BE2C (cell line): ENCODE measurements around the gene ACTA1.
"Not testable (repeated sequence)": the region's sequence is repeated elsewhere in the genome, so short reads cannot be mapped to it uniquely, and the experiment has no call there.

Source experiments
- DNase-seq: peaks from one replicate; pipeline ENCODE4 v3.0.0-alpha.2; 2020
- H3K27me3 ChIP-seq: fragments of 250-450 bp; sonication (Bioruptor Pico); 2 replicates; pipeline ENCODE4 v1.5.1; 2020; ENCODE audit warnings: mild to moderate bottlenecking
- H3K36me3 ChIP-seq: fragments of 250-450 bp; sonication (Bioruptor Pico); 2 replicates; pipeline ENCODE4 v1.5.1; 2020; ENCODE audit warnings: mild to moderate bottlenecking
- H3K4me1 ChIP-seq: fragments of 250-450 bp; sonication (Bioruptor Pico); 2 replicates; pipeline ENCODE4 v1.5.1; 2020
- H3K4me3 ChIP-seq: 2 replicates; pipeline ENCODE4 v1.5.1; 2011; ENCODE audit warnings: low read depth, low read length
- H3K9me3 ChIP-seq: fragments of 250-450 bp; sonication (Bioruptor Pico); 2 replicates; pipeline ENCODE4 v1.5.1; 2020
- TF ChIP-seq, protein P1 (sequence below): IDR thresholded peaks from 2 replicates; pipeline ENCODE4 v1.5.1; 2012; ENCODE audit warnings: mild to moderate bottlenecking, low read depth, low read length

ACTA1 gene

GRCh38 chr1:229397762-229398161 lies 36.1 kb downstream of the ACTA1 start:
- DNase-seq: no peak
- TF ChIP-seq, protein P1, sequence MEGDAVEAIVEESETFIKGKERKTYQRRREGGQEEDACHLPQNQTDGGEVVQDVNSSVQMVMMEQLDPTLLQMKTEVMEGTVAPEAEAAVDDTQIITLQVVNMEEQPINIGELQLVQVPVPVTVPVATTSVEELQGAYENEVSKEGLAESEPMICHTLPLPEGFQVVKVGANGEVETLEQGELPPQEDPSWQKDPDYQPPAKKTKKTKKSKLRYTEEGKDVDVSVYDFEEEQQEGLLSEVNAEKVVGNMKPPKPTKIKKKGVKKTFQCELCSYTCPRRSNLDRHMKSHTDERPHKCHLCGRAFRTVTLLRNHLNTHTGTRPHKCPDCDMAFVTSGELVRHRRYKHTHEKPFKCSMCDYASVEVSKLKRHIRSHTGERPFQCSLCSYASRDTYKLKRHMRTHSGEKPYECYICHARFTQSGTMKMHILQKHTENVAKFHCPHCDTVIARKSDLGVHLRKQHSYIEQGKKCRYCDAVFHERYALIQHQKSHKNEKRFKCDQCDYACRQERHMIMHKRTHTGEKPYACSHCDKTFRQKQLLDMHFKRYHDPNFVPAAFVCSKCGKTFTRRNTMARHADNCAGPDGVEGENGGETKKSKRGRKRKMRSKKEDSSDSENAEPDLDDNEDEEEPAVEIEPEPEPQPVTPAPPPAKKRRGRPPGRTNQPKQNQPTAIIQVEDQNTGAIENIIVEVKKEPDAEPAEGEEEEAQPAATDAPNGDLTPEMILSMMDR: no peak
- no peaks in the 10 kb centered on the region for H3K4me1 ChIP-seq

DNA sequence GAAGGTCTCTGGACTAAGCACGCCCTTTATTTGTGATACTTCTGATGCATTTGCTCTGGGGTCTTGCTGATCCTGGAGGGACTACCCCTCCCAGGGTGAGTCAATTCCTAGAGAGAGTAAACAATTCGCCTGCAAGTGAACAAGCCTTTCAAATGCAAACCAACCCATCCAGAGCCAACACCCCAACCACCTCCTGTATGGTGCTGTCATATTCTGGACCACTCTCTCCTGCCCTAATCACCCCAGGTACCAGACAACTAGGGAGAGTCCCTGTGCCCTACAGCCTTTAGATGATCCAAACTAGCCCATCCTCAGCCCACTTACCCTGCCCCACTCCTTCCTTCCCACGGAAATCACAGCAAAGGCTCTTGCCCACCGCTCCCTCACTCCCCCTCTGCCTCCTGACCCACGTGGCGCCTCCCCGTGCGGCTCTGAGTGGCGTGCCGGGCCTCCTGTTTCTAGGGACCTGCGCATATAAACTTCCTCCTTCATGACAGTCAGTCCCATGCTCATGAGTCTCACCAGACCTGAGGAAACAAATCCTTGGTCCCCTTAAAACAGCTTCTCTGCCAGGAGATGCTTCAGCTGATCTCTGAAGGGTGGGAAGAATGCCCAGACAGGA lies 37.2 kb downstream of the ACTA1 start:
- TF ChIP-seq, protein P1: no peak
- Histone ChIP-seq H3K4me1 (no peaks in the 10 kb centered on the region), H3K4me3 (no peak overlapping the region), H3K9me3 (no peaks in the 10 kb centered on the region), H3K27me3 (no peaks in the 10 kb centered on the region), H3K36me3 (no peaks in the 10 kb centered on the region)
- DNase-seq: no peak

More at GRCh38 chr1:229397762-229398161, 36.1 kb downstream of the ACTA1 start:
- no peak overlapping the region for H3K4me3 ChIP-seq
- no peaks in the 10 kb centered on the region for H3K36me3 ChIP-seq
- no peaks in the 10 kb centered on the region for H3K27me3 ChIP-seq
- H3K9me3 ChIP-seq: no peaks in the 10 kb centered on the region

- not testable (repeated sequence) for H3K4me3 ChIP-seq, H3K27me3 ChIP-seq, H3K4me1 ChIP-seq, H3K36me3 ChIP-seq, H3K9me3 ChIP-seq, DNase-seq
These were observed 39.4 kb downstream of the ACTA1 start for GRCh38 chr1:229394517-229394916.

- Histone ChIP-seq H3K36me3 (no peaks in the 10 kb centered on the region), H3K4me1 (no peaks in the 10 kb centered on the region), H3K4me3 (no peak overlapping the region), H3K9me3 (no peaks in the 10 kb centered on the region), H3K27me3 (no peaks in the 10 kb centered on the region)
- TF ChIP-seq, protein P1: no peak
- DNase-seq: no peak
These were observed 41.0 kb downstream of the ACTA1 start for GRCh38 chr1:229392936-229393335.

- DNase-seq: no peak
- H3K4me1 ChIP-seq: no peaks in the 10 kb centered on the region
- TF ChIP-seq, protein P1: no peak
- no peak overlapping the region for H3K4me3 ChIP-seq
- no peaks in the 10 kb centered on the region for H3K9me3 ChIP-seq
- H3K27me3 ChIP-seq: no peaks in the 10 kb centered on the region
- H3K36me3 ChIP-seq: no peaks in the 10 kb centered on the region
These were observed 43.8 kb downstream of the ACTA1 start for GRCh38 chr1:229390130-229390529.

DNA sequence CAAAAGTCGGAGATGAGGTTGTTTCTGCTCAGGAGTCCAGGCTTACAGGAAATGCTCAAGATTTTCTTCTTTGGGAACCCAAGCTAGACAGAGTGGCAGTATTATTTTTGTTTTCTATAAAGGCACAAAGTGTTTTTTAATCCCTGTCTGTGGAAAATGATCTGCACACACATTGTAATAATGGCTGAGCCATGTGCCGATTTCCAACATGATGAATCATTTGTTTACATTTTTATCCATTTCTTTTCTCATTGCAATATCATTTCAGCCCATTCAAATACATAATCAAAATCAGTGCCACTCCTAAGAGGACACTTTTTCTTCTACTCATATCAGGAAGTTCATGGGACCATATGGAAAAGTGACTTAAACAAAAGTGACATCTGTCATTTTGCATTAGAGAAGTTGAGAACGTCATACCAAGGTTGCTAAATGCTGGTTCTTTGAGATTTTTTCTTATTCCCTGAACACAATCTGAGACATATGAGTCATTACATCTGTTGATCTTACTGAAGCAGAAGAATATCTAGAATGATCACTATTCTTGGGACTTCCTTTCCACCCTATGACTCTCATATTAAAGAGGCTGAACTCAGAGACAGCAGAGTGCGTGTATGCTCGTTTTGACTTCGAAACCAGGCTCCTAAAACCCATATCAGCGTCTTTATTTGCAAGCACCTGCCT lies 44.9 kb downstream of the ACTA1 start:
- no peak for DNase-seq
- Histone ChIP-seq H3K4me1 (no peaks in the 10 kb centered on the region), H3K9me3 (no peaks in the 10 kb centered on the region), H3K27me3 (no peaks in the 10 kb centered on the region), H3K36me3 (no peaks in the 10 kb centered on the region), H3K4me3 (no peak overlapping the region)
- TF ChIP-seq, protein P1: no peak
